C4-2B (cell line): ENCODE results near the gene HRH3.

ENCODE experiments used
- ZFX ChIP-seq: fragments of 450-650 bp; IDR thresholded peaks from 2 replicates; pipeline ENCODE4 v1.6.1; 2017
- TF ChIP-seq, protein P1 (sequence below): fragments of 450-650 bp; conservative IDR thresholded peaks from 2 replicates; pipeline ENCODE4 v1.5.1; 2017; ENCODE audit warnings: mild to moderate bottlenecking

DNA sequence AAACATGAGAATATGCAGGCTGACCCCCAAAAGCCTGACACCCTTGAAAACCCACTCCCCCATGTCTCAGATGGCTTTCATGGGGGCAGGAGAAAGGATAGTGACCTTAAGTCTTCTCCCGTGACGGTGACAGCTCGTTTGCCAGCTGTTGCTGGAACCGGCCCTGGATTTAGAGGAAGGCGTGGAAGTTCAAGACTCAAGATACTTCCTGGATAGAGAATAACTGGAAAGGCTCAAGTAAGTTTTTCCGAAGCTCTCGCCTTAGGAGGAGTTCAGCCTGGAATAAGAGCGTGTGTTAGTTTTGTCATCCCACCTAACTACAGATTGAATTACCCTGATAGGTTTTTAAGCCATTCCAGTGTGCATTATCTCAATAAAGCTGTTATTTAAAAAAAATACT, 48.8 kb downstream of the HRH3 start:
- TF ChIP-seq, protein P1, sequence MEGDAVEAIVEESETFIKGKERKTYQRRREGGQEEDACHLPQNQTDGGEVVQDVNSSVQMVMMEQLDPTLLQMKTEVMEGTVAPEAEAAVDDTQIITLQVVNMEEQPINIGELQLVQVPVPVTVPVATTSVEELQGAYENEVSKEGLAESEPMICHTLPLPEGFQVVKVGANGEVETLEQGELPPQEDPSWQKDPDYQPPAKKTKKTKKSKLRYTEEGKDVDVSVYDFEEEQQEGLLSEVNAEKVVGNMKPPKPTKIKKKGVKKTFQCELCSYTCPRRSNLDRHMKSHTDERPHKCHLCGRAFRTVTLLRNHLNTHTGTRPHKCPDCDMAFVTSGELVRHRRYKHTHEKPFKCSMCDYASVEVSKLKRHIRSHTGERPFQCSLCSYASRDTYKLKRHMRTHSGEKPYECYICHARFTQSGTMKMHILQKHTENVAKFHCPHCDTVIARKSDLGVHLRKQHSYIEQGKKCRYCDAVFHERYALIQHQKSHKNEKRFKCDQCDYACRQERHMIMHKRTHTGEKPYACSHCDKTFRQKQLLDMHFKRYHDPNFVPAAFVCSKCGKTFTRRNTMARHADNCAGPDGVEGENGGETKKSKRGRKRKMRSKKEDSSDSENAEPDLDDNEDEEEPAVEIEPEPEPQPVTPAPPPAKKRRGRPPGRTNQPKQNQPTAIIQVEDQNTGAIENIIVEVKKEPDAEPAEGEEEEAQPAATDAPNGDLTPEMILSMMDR: no peak
- no peak for TF ChIP-seq ZFX
